Endothelial cell of hepatic sinusoid (primary cell): Measurements from ENCODE around the gene EIPR1.

Experiments
- in situ Hi-C: cut with HindIII; loops from 2 replicates; pipeline ENCODE4 v1.10.0; 2017; ENCODE audit warnings: low sequenced_read_pairs

EIPR1 gene

GRCh38 chr2:3277748-3278520 is 99.7 kb downstream of the EIPR1 start:
- in situ Hi-C loops = no loop called here

- in situ Hi-C loops = no loop called here
Measured at GRCh38 chr2:3277050-3277747, 100.4 kb downstream of the EIPR1 start.

GRCh38 chr2:3272761-3273160 is 104.9 kb downstream of the EIPR1 start:
- in situ Hi-C loops = no loop called here

GRCh38 chr2:3270095-3270478 is 107.5 kb downstream of the EIPR1 start:
- in situ Hi-C loops = no loop called here

GRCh38 chr2:3269425-3270094 is 108.1 kb downstream of the EIPR1 start:
- in situ Hi-C loops = no loop called here

- in situ Hi-C loops = no loop called here
Measured at GRCh38 chr2:3268705-3269029, 109.0 kb downstream of the EIPR1 start.

GRCh38 chr2:3267869-3268704 is 109.5 kb downstream of the EIPR1 start:
- in situ Hi-C loops = no loop called here

- in situ Hi-C loops = no loop called here
Measured at GRCh38 chr2:3266925-3267867, 110.4 kb downstream of the EIPR1 start.

GRCh38 chr2:3265981-3266924 is 111.4 kb downstream of the EIPR1 start:
- in situ Hi-C loops = no loop called here

GRCh38 chr2:3265471-3265870 is 112.1 kb downstream of the EIPR1 start:
- in situ Hi-C loops = no loop called here

GRCh38 chr2:3264010-3264744 is 113.4 kb downstream of the EIPR1 start:
- in situ Hi-C loops = no loop called here

- in situ Hi-C loops = no loop called here
Measured at GRCh38 chr2:3263487-3263886, 114.1 kb downstream of the EIPR1 start.

GRCh38 chr2:3262437-3263388 is 114.9 kb downstream of the EIPR1 start:
- in situ Hi-C loops = no loop called here

GRCh38 chr2:3261511-3261910 is 116.1 kb downstream of the EIPR1 start:
- in situ Hi-C loops = no loop called here

GRCh38 chr2:3260959-3261358 is 116.7 kb downstream of the EIPR1 start:
- in situ Hi-C loops = no loop called here

- in situ Hi-C loops = no loop called here
Measured at GRCh38 chr2:3257826-3258225, 119.8 kb downstream of the EIPR1 start.

- in situ Hi-C loops = no loop called here
Measured at GRCh38 chr2:3257166-3257565, 120.5 kb downstream of the EIPR1 start.
